IPS-18c (cell line): Measurements from ENCODE around the gene RNF227.
A peak's percentile ranks its signal among the peaks of the same experiment; 100 is the strongest.

Experiments
- H3K4me3 ChIP-seq: 2 replicates; pipeline ENCODE4 v1.7.0; 2013; ENCODE audit warnings: low read depth, mild to moderate bottlenecking, low read length, moderate library complexity; ENCODE audit not compliant: insufficient read depth
- H3K9me3 ChIP-seq: one replicate; pipeline ENCODE4 v1.6.1; 2013; ENCODE audit warnings: mild to moderate bottlenecking, low read length, moderate library complexity; ENCODE audit not compliant: control insufficient read depth, insufficient read depth

RNF227 gene

DNA sequence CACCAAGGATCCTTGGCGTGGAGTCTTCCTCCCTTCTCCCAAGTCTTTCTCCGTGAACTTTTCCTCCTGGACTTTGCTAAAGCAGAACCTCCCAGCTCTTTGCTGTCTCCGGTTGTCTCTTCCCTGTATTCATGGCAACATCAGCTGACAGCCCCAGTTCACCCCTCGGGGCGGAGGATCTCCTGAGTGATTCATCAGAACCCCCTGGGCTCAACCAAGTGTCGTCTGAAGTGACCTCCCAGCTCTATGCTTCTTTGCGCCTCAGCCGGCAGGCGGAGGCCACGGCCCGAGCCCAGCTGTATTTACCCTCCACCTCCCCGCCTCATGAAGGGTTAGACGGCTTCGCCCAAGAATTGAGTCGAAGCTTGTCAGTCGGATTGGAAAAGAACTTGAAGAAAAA is 16.9 kb upstream of the RNF227 start:
- Histone ChIP-seq H3K9me3 (no peaks in the 10 kb centered on the region), H3K4me3 (peak overlapping the region; percentile 98)

DNA sequence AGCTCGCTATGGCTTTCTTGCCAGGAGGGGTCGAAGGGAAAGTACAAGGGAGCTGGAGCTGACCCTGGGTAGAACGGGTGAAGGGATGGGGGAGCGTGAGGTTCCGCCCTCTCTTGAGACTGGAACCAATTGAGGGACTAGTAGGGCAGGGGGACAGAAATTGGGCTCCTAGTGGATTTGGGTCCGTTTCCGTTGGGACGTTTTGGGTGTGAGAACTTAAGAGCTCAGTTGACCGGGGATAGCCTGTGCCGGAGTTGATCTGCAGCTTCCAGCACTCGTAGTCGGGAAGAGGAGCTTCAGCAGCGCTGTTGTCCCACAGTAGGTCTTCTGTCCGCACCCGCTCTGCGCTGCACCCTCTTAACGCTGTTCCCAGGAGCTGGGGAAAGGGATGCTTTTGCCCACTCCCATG is 16.4 kb upstream of the RNF227 start:
- Histone ChIP-seq H3K9me3 (no peaks in the 10 kb centered on the region), H3K4me3 (peak overlapping the region; percentile 98)

DNA sequence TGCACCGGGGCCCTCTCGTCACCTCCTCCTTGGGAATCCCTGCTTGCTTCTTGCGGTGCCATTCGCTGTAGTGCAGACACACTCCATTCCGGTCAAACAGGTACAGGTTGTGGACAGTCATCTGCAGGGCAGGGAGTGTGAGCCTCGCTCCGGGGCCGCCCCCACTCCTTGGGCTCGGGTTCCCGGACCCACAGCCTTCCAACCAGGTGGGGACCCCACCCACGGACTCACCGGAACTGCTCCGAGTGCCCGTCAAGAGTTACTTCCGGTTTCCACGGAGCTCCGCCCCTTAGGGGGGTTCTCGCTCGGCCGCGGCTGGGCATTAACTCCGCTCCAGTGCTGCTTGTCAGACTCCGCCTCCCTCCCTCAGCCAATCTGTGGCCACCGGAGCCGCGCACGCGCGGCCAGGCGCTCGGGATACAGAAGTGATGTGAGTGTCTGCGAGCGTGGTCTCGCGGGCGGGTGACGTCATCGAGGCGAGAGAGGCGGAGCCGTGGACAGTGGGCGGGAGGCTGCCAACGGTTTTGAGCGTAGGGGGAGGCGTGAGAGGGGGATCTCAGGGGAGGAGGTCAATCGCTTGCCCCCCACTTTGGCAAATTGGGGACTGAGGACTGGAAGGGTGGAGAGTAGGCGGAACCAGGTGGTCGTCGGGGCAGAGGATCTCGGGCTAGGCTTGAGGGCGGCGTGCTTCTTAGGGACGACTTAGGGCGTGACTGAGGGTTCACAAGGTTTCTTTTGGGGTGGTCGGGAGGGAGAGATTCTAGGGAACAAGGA is 15.8 kb upstream of the RNF227 start, which contains the start of the genes CNTROB and TRAPPC1:
CNTROB (plus strand) TSS at position 498 of the 774 bp plus-strand sequence. CDS start 874 bp downstream, outside the sequence.
TRAPPC1 (minus strand) TSS at position 238 of the 774 bp plus-strand sequence; CDS start at position 121, 117 bp downstream.
- Histone ChIP-seq H3K4me3 (peak within 1 kb of the TSS; percentile 98), H3K9me3 (no peaks in the 10 kb centered on the region)

- peak overlapping the region; percentile 98 for H3K4me3 ChIP-seq
These were observed 14.9 kb upstream of the RNF227 start for GRCh38 chr17:7930841-7931631.

DNA sequence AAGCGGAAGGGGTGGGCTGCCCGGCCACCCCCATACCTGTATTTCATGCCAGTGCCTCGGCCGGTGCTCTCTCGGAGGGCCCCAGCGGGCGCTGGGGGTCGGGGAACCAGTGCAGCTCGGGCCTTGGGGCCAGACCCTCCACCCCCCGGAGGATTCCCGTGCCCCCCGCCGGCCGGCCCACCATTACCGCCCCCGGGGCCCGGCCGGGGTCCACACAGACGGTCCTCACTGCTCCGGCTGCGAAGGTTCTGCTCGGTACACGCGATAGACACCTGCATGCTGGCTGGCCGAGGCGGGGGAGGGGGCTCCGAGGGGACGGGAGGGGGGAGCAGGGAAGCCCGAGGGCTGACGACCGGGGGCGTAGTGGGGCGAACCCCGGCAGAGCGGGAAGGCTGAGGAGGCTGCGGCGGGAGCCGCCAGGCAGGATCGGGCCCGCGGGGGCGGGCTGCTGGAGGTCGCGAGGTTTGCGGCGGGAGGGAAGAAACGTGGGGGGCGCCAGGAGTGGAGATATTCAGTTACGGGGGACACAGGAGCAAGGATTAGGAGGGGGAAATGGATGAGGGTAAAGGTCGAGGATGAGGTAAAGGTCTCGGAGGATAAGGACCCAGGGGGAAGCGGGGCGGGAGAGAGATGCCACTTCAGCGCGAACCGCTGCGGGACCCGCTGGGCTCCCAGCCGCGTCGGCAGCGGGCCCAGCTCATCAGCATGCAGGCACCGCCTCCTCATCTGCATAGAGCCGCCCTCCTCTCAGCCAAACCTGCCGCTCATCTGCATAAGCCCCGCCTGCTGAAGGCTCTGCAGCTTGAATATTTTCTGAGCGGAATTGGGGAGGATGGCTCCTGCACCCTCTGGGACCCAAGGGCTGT is 13.3 kb upstream of the RNF227 start, which contains the start of gene KCNAB3:
KCNAB3 (minus strand) TSS at position 699 of the 866 bp plus-strand sequence; CDS start at position 278, 421 bp downstream.
- Histone ChIP-seq H3K4me3 (peak within 1 kb of the TSS; percentile 57; the same call in 1 of the 2 replicates), H3K9me3 (no peaks in the 10 kb centered on the region)

More at GRCh38 chr17:7930841-7931631, 14.9 kb upstream of the RNF227 start:
- H3K9me3 ChIP-seq, result no peaks in the 10 kb centered on the region

DNA sequence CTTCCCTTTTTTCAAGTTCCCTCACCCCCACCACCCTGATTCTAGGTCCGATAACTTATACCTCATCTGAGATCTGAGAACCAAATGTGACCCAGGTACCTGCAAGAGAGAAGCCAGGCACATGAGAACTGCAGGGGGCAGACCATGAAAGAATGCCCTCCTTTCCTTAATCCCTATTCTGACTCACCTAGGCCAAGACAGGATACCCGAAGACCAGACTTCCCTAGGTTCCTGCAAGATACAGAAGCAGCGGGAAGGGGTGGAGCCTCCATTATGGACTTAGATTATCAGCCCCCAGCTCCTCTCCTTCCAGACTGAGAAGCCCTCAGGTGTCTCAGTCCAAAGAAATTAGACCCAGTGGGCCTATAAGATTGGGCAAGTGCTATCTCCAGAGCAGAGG is 11.5 kb upstream of the RNF227 start:
- no peaks in the 10 kb centered on the region for H3K9me3 ChIP-seq

GRCh38 chr17:7922845-7923628 is 6.9 kb upstream of the RNF227 start:
- Histone ChIP-seq H3K4me3 (peak overlapping the region; percentile 44), H3K9me3 (no peaks in the 10 kb centered on the region)

More for the DNA sequence above, 11.5 kb upstream of the RNF227 start:
- no peak overlapping the region for H3K4me3 ChIP-seq

- Histone ChIP-seq H3K4me3 (peak overlapping the region; percentile 44), H3K9me3 (no peaks in the 10 kb centered on the region)
These were observed 6.3 kb upstream of the RNF227 start for GRCh38 chr17:7922269-7922844.

DNA sequence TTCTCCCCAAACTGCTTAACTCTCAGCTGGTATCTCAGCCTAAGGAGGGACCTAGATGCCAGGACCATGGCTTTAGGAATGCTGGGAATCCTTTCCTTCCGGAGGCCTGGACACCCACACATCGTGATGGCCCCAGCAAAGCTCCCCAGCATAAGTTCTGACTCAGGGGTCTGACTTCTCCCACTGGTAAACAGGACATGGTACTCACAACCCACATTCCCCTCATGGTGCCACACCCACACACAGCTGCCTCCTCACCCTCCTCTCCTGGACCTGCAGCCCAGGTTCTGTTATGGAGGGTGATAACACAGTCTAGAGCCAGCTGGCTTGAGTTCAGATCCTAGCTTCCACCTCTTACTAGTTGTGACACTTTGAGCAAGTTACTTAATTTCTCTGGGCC is 719 bp upstream of the RNF227 start:
- H3K9me3 ChIP-seq, result no peaks in the 10 kb centered on the region
- H3K4me3 ChIP-seq, result no peak overlapping the region

DNA sequence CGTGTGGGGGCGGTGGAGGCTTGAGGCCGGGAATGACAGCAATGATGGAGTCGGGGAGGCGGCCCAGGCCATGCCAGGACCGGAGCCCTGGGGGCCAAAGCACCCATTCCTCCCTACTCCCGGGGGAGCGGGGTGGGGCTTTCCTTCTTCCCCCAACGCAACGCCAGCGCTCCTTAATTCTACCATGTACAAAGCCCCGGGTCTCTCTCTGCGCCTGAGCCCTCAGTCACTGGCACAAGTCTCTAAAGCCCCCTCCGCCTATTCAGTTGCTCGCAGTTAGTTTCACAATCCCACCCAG is 245 bp upstream of the RNF227 start:
- Histone ChIP-seq H3K4me3 (peak overlapping the region; percentile 68), H3K9me3 (no peaks in the 10 kb centered on the region)

DNA sequence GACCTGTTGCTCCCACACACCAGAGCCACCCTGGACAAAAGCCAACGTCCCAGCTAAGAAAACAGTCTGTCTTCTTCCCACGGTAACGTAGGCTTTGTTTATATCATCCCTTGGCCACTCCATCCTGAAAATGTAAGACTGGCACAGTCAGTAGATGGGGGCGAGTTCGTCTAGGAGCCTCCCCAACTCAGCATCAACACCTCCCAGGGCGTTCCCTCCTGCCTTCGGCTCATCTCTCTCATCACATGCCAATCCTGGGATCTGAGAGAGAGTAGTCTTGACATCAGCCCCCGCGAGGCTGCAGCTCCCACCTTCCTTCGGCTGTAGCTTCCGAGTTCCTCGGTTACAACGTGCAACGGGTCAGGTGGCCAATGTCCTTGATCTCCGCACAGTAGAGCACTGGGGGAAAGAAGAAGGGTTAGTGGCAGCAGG is 894 bp downstream of the RNF227 start:
- Histone ChIP-seq H3K4me3 (peak overlapping the region; percentile 68), H3K9me3 (no peaks in the 10 kb centered on the region)

- no peaks in the 10 kb centered on the region for H3K9me3 ChIP-seq
- H3K4me3 ChIP-seq, result no peak overlapping the region
These were observed 3.1 kb downstream of the RNF227 start for GRCh38 chr17:7912927-7913524.

GRCh38 chr17:7911116-7911515 is 5.0 kb downstream of the RNF227 start:
- no peaks in the 10 kb centered on the region for H3K9me3 ChIP-seq
- H3K4me3 ChIP-seq, result no peak overlapping the region

DNA sequence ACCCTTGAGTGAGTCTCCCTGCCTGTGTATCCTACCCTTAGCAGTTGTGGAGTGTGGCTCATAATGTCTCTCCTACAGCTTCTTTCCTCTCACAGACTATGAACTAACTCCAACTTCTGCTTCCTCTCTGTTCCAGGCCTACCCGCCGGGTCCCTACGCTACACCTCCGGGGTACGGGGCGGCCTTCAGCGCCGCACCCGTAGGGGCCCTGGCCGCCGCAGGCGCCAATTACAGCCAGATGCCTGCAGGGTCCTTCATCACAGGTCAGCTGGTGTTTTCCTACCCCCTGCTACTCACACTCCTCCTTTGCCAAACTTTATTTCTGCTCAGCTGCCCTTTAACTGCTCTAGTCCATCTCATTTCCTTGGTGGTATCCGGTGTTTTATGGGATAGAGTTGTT is 5.4 kb downstream of the RNF227 start:
- H3K9me3 ChIP-seq, result no peaks in the 10 kb centered on the region
- H3K4me3 ChIP-seq, result no peak overlapping the region

DNA sequence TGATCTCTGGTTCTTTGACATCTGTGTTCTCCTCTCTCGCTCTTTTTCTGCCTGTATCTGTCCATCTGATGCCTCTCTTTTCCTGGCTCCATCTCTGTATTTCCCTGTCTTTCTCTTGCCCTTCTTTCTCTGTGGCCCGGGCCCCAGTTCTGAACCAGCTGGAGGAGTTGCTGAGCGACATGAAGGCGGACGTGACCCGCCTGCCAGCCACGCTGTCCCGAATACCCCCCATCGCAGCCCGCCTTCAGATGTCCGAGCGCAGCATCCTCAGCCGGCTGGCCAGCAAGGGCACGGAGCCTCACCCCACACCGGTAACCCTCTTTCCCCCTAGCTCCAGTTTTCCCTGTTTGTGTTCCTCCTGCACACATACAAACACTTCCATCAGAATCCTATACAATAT is 5.8 kb downstream of the RNF227 start:
- no peak overlapping the region for H3K4me3 ChIP-seq

GRCh38 chr17:7909089-7909488 is 7.0 kb downstream of the RNF227 start:
- Histone ChIP-seq H3K9me3 (no peaks in the 10 kb centered on the region), H3K4me3 (no peak overlapping the region)

More for the DNA sequence above, 5.8 kb downstream of the RNF227 start:
- no peaks in the 10 kb centered on the region for H3K9me3 ChIP-seq
